ENCODE measurements around the gene DTNB. TPM values are rescaled to one million over a fixed set of nuclear protein-coding genes. Genes with fewer than 3 reads are reported as not detected.

DTNB gene
- total and polyA plus RNA-seq, 2 experiments from 2014 or later, result 10.3 to 13.9 TPM

- Histone ChIP-seq H3K36me3 (replicated peaks; ENCODE audit: insufficient read depth, low read depth) (no peaks in the 10 kb centered on the region), H3K27ac (peak overlapping the region; percentile 66), H3K9me3 (ENCODE audit: low read depth) (no peaks in the 10 kb centered on the region), H3K27me3 (no peaks in the 10 kb centered on the region), H4K20me1 (ENCODE audit: insufficient read depth, poor library complexity, severe bottlenecking) (no peaks in the 10 kb centered on the region), H3K4me2 (peak overlapping the region; percentile 66), H3K79me2 (no peaks in the 10 kb centered on the region), H2AFZ (peak overlapping the region; percentile 47), H3K4me1 (ENCODE audit: insufficient read depth) (no peaks in the 10 kb centered on the region), H3K9me2 (replicated peaks; ENCODE audit: insufficient read depth) (no peaks in the 10 kb centered on the region), H3K4me3 (peak overlapping the region; percentile 0)
- WGBS (ENCODE audit: low lambda C conversion rate, missing lambda C conversion rate), result 2% methylated on average over 16 of the region's 16 CpGs
- DNase-seq (ENCODE audit: low spot score), result peak; percentile 92
- no peak for TF ChIP-seq EZH2 (IDR thresholded peaks at IDR 0.05; ENCODE audit: borderline replicate concordance)
- TF ChIP-seq, protein P1, sequence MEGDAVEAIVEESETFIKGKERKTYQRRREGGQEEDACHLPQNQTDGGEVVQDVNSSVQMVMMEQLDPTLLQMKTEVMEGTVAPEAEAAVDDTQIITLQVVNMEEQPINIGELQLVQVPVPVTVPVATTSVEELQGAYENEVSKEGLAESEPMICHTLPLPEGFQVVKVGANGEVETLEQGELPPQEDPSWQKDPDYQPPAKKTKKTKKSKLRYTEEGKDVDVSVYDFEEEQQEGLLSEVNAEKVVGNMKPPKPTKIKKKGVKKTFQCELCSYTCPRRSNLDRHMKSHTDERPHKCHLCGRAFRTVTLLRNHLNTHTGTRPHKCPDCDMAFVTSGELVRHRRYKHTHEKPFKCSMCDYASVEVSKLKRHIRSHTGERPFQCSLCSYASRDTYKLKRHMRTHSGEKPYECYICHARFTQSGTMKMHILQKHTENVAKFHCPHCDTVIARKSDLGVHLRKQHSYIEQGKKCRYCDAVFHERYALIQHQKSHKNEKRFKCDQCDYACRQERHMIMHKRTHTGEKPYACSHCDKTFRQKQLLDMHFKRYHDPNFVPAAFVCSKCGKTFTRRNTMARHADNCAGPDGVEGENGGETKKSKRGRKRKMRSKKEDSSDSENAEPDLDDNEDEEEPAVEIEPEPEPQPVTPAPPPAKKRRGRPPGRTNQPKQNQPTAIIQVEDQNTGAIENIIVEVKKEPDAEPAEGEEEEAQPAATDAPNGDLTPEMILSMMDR (IDR thresholded peaks at IDR 0.05; ENCODE audit: poor library complexity), result peak; percentile 96
Measured at GRCh38 chr2:25362049-25362433, 311.3 kb downstream of the DTNB start.

DNA sequence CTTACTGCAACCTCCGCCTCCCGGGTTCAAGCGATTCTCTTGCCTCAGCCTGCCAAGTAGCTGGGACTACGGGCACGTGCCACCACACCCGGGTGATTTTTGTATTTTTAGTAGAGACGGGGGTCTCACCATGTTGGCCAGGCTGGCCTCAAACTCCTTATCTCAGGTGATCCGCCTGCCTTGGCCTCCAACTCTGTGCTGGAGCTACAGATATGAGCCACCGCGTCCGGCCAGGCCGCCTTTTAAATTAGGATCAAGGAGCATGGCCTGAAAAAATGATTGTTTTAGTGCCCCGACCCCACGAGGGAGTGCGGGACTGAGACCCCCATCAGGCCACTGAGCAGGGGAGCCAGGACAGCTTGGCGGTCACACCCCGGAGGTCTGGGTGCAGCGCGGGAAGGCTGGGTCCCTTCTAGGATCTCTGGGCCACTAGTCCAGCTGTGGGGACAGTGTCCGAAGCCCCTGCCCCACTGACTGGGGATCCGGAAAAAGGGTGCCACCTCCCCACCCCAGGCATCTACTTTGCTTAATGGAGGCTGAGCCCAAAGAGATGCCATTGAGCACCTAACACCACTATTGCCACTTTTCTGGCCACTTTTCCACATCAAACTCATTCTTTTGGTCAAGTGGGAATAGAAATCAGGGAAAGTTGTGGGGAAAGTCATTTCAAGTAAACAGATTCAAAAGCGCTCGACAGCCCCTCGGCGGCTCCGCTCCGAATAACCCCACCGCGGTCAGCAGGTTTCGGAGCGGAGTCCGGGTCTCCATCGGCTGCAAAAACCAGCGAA is 311.9 kb downstream of the DTNB start:
- H3K27ac ChIP-seq, result no peak overlapping the region
- H3K4me3 ChIP-seq, result no peak overlapping the region
- no peak for DNase-seq (ENCODE audit: low spot score)
- WGBS (ENCODE audit: low lambda C conversion rate, missing lambda C conversion rate), result 58% methylated on average over 33 of the region's 34 CpGs
- TF ChIP-seq EZH2 (IDR thresholded peaks at IDR 0.05; ENCODE audit: borderline replicate concordance) (no peak), EZH2phosphoT487 (IDR thresholded peaks at IDR 0.05; ENCODE audit: low read depth, severe bottlenecking, unreplicated experiment) (no peak)
- TF ChIP-seq, protein P1 (IDR thresholded peaks at IDR 0.05; ENCODE audit: poor library complexity), result no peak
- H2AFZ ChIP-seq, result peak overlapping the region; percentile 47
- H3K4me1 ChIP-seq (ENCODE audit: insufficient read depth), result no peaks in the 10 kb centered on the region
- no peaks in the 10 kb centered on the region for H3K79me2 ChIP-seq
- no peaks in the 10 kb centered on the region for H3K36me3 ChIP-seq (replicated peaks; ENCODE audit: insufficient read depth, low read depth)
- H4K20me1 ChIP-seq (ENCODE audit: insufficient read depth, poor library complexity, severe bottlenecking), result no peaks in the 10 kb centered on the region
- H3K27me3 ChIP-seq, result no peaks in the 10 kb centered on the region
- H3K9me3 ChIP-seq (ENCODE audit: low read depth), result no peaks in the 10 kb centered on the region
- no peaks in the 10 kb centered on the region for H3K9me2 ChIP-seq (replicated peaks; ENCODE audit: insufficient read depth)
- H3K4me2 ChIP-seq, result peak overlapping the region; percentile 66

DNA sequence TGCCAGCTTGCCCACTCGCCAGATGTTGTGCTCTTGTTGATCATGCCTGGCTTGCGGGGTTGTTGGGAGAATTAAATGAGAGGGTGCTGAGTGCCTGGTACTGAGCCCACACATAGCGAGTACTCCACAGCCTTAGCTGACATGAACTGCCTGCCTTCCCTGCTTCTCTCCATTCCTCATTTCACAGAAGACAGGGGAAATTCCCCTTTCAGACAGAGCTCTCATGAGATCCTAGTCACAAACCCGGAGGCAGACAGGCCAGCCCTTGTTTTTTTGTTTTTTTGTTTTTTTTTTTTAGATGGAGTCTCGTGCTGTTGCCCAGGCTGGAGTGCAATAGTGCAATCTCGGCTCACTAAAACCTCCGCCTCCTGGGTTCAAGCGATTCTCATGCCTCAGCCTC is 314.5 kb downstream of the DTNB start:
- Histone ChIP-seq H3K27ac (no peak overlapping the region), H3K4me2 (no peak overlapping the region), H2AFZ (no peak overlapping the region), H3K4me3 (no peak overlapping the region), H3K79me2 (no peaks in the 10 kb centered on the region), H3K9me3 (ENCODE audit: low read depth) (no peaks in the 10 kb centered on the region), H3K27me3 (no peaks in the 10 kb centered on the region), H3K36me3 (replicated peaks; ENCODE audit: insufficient read depth, low read depth) (no peaks in the 10 kb centered on the region), H3K4me1 (ENCODE audit: insufficient read depth) (no peaks in the 10 kb centered on the region), H3K9me2 (replicated peaks; ENCODE audit: insufficient read depth) (no peaks in the 10 kb centered on the region), H4K20me1 (ENCODE audit: insufficient read depth, poor library complexity, severe bottlenecking) (no peaks in the 10 kb centered on the region)
- WGBS (ENCODE audit: low lambda C conversion rate, missing lambda C conversion rate), result 91% methylated on average over 8 of the region's 8 CpGs
- no peak for DNase-seq (ENCODE audit: low spot score)
- TF ChIP-seq, protein P1 (IDR thresholded peaks at IDR 0.05; ENCODE audit: poor library complexity), result no peak
- no peak for TF ChIP-seq EZH2 (IDR thresholded peaks at IDR 0.05; ENCODE audit: borderline replicate concordance)
- TF ChIP-seq EZH2phosphoT487 (IDR thresholded peaks at IDR 0.05; ENCODE audit: low read depth, severe bottlenecking, unreplicated experiment), result no peak
